Testis (tissue), 3 donors: ENCODE data around the gene PEX11A. TPM values are rescaled to one million over a fixed set of nuclear protein-coding genes. Genes with fewer than 3 reads are reported as not detected.

Experiments used
- DNase-seq: peaks from one replicate; pipeline ENCODE4 v3.0.0-alpha.2; 2019
- H3K27ac ChIP-seq, 2 donors: fragments of 200-600 bp; sonication (generic); one replicate each; pipeline ENCODE4 v1.5.1; 2019
- H3K27me3 ChIP-seq: fragments of 200-600 bp; sonication (generic); one replicate; pipeline ENCODE4 v1.5.1; 2019
- H3K36me3 ChIP-seq: fragments of 200-600 bp; sonication (generic); one replicate; pipeline ENCODE4 v1.5.1; 2017; ENCODE audit warnings: low read depth; ENCODE audit errors: missing control alignments
- H3K4me1 ChIP-seq: fragments of 200-600 bp; sonication (generic); one replicate; pipeline ENCODE4 v1.5.1; 2019
- H3K4me3 ChIP-seq, 2 donors: fragments of 200-600 bp; sonication (generic); one replicate each; pipeline ENCODE4 v1.5.1; 2017 to 2019
- H3K9me3 ChIP-seq: fragments of 200-600 bp; sonication (generic); one replicate; pipeline ENCODE4 v1.5.1; 2017
- CTCF ChIP-seq, 3 experiments: fragments of 450-650 bp in 2 of 3; fragments of 200-600 bp in 1 of 3; sonication (generic) in 1 of 3; IDR thresholded peaks; one replicate each; pipeline ENCODE4 v1.5.1; 2016 to 2019; ENCODE audit warnings: antibody characterized with exemption in 3 of 3, mild to moderate bottlenecking in 2 of 3, moderate library complexity in 1 of 3
- POLR2A ChIP-seq: fragments of 450-650 bp; IDR thresholded peaks from one replicate; pipeline ENCODE4 v1.6.1; 2017; ENCODE audit warnings: antibody characterized with exemption, mild to moderate bottlenecking, moderate library complexity
- WGBS, 2 donors: methylation state at CpG; one replicate each; pipeline ENCODE4 v1.1.5; 2018; 5-methylcytosine and 5-hydroxymethylcytosine counted together
- intact Hi-C: fragments of 100-400 bp; cut with DNase I; formaldehyde crosslinking; loops from one replicate; pipeline ENCODE4 v1.15.1; 2023; ENCODE audit warnings: low total_unique reads
- polyA plus RNA-seq: library from polyadenylated mRNA; stranded (reverse); fragments of 350-450 nt; fragmentation: Illumina TruSeq; extraction: RNeasy Lipid Tissue Mini Kit (QIAGEN cat#74804); gene quantifications from one replicate; pipeline ENCODE4 v1.2.3, GENCODE V29; 2014; ENCODE audit warnings: low read depth, low replicate concordance; ENCODE audit not compliant: insufficient read depth
- total RNA-seq, 2 donors: library from RNA; depleted of rRNA; stranded (reverse); fragments of >200 nt; gene quantifications; one replicate each; pipeline ENCODE4 v1.2.3, GENCODE V29; 2016

Gene PEX11A
- total and polyA plus RNA-seq, 3 donors from 2014 or later = 12.3 to 31.8 (median 15.0) TPM

- Histone ChIP-seq H3K27ac (no peak within 1 kb of the TSS), H3K9me3 (no peaks in the 10 kb centered on the region), H3K36me3 (no peaks in the 10 kb centered on the region), H3K4me3 (no peak within 1 kb of the TSS), H3K4me1 (no peaks in the 10 kb centered on the region), H3K27me3 (no peaks in the 10 kb centered on the region)
- intact Hi-C loops = no loop called here
- WGBS, 2 donors = 84 to 98% methylated on average over 2 of the region's 2 CpGs
- TF ChIP-seq CTCF (IDR thresholded peaks at IDR 0.05) = no peak
- no peak for TF ChIP-seq POLR2A
- DNase-seq = no peak
Measured at GRCh38 chr15:89679212-89679611, 11.3 kb downstream of the PEX11A start, which contains the start of gene PLIN1. PLIN1 (minus strand) TSS chr15:89679367; CDS start chr15:89677489, 1,878 bp downstream.

GRCh38 chr15:89677381-89677780, 13.2 kb downstream of the PEX11A start:
- H3K27me3 ChIP-seq = no peaks in the 10 kb centered on the region
- 97 to 100% methylated on average over 1 of the region's 1 CpG for WGBS, 2 donors
- H3K4me1 ChIP-seq = no peaks in the 10 kb centered on the region
- no peaks in the 10 kb centered on the region for H3K36me3 ChIP-seq
- no peak for DNase-seq
- no peak for TF ChIP-seq CTCF (IDR thresholded peaks at IDR 0.05)
- no peak for TF ChIP-seq POLR2A
- H3K9me3 ChIP-seq = no peaks in the 10 kb centered on the region
- intact Hi-C loops = no loop called here
- H3K4me3 ChIP-seq = no peak overlapping the region
- no peak overlapping the region for H3K27ac ChIP-seq

- WGBS, 2 donors = 95 to 96% methylated on average over 6 of the region's 6 CpGs
- H3K27me3 ChIP-seq = no peaks in the 10 kb centered on the region
- no peak overlapping the region for H3K4me3 ChIP-seq
- TF ChIP-seq CTCF (IDR thresholded peaks at IDR 0.05) (no peak), POLR2A (no peak)
- intact Hi-C loops = no loop called here
- no peaks in the 10 kb centered on the region for H3K36me3 ChIP-seq
- H3K27ac ChIP-seq = no peak overlapping the region
- H3K9me3 ChIP-seq = no peaks in the 10 kb centered on the region
- DNase-seq = no peak
- no peaks in the 10 kb centered on the region for H3K4me1 ChIP-seq
Measured at GRCh38 chr15:89675606-89676005, 14.9 kb downstream of the PEX11A start.

- Histone ChIP-seq H3K4me3 (no peak overlapping the region), H3K9me3 (no peaks in the 10 kb centered on the region), H3K4me1 (no peaks in the 10 kb centered on the region), H3K36me3 (no peaks in the 10 kb centered on the region), H3K27me3 (no peaks in the 10 kb centered on the region), H3K27ac (no peak overlapping the region)
- 83 to 88% methylated on average over 4 of the region's 4 CpGs for WGBS, 2 donors
- intact Hi-C loops = no loop called here
- TF ChIP-seq CTCF (IDR thresholded peaks at IDR 0.05) = no peak
- no peak for TF ChIP-seq POLR2A
- DNase-seq = no peak
Measured at GRCh38 chr15:89674526-89674925, 16.0 kb downstream of the PEX11A start.

- intact Hi-C loops = no loop called here
- no peaks in the 10 kb centered on the region for H3K4me1 ChIP-seq
- WGBS, 2 donors = 77 to 84% methylated on average over 9 to 12 of the region's 12 CpGs
- TF ChIP-seq POLR2A (no peak), CTCF (IDR thresholded peaks at IDR 0.05) (peak in 1 of 3 experiments; percentile 11)
- H3K4me3 ChIP-seq = no peak overlapping the region
- no peaks in the 10 kb centered on the region for H3K27me3 ChIP-seq
- no peaks in the 10 kb centered on the region for H3K9me3 ChIP-seq
- no peaks in the 10 kb centered on the region for H3K36me3 ChIP-seq
- H3K27ac ChIP-seq = no peak overlapping the region
- no peak for DNase-seq
Measured at GRCh38 chr15:89673165-89673512, 17.4 kb downstream of the PEX11A start.
